ENCODE results near the gene MKRN2OS. TPM values are rescaled to one million over a fixed set of nuclear protein-coding genes. Genes with fewer than 3 reads are reported as not detected.
"Not testable (repeated sequence)": the region's sequence is repeated elsewhere in the genome, so short reads cannot be mapped to it uniquely, and the experiment has no call there.

MKRN2OS gene
- total and polyA plus RNA-seq, 2 donors (not counting 3 experiments of a cell fraction or from before 2014, with no cell fraction given), result not detected

- Histone ChIP-seq H3K4me3 (replicated peaks in 1 of 3; ENCODE audit: insufficient read depth in 1 of 3, low read depth in 1 of 3, low read length in 3 of 3) (no peak overlapping the region), H3K9me1 (replicated peaks; ENCODE audit: control insufficient read depth, extremely low read depth, insufficient read depth, low read length) (no peaks in the 10 kb centered on the region), H3K9me3 (replicated peaks; ENCODE audit: control insufficient read depth, insufficient read depth, low read length) (no peaks in the 10 kb centered on the region), H3K4me2 (ENCODE audit: insufficient read depth, low read length) (no peak overlapping the region), H3K27me3 (ENCODE audit: control insufficient read depth in 2 of 2, insufficient read depth in 2 of 2, low read length in 2 of 2) (no peaks in the 10 kb centered on the region), H4K20me1 (replicated peaks; ENCODE audit: control insufficient read depth, extremely low read depth, insufficient read depth, low read length) (no peaks in the 10 kb centered on the region), H3K79me2 (ENCODE audit: control insufficient read depth, insufficient read depth, low read length) (no peaks in the 10 kb centered on the region), H3K4me1 (ENCODE audit: control insufficient read depth, extremely low read depth, insufficient read depth, low read length) (no peaks in the 10 kb centered on the region), H2AFZ (ENCODE audit: low read depth, low read length) (no peak overlapping the region), H3K36me3 (ENCODE audit: control insufficient read depth in 2 of 2, extremely low read depth in 1 of 2, insufficient read depth in 2 of 2, low read length in 2 of 2) (no peaks in the 10 kb centered on the region), H3K9ac (replicated peaks; ENCODE audit: extremely low read depth, insufficient read depth, low read length) (no peak overlapping the region), H3K27ac (ENCODE audit: insufficient read depth, low read depth, low read length) (no peak overlapping the region)
- TF ChIP-seq EZH2 (IDR thresholded peaks at IDR 0.05; ENCODE audit: borderline replicate concordance, low read depth, low read length, severe bottlenecking), result no peak
- TF ChIP-seq GATA2 (IDR thresholded peaks at IDR 0.05; ENCODE audit: insufficient read depth, insufficient read length, low read depth, low read length), result no peak
- TF ChIP-seq JUN (IDR thresholded peaks at IDR 0.05; ENCODE audit: borderline replicate concordance, insufficient read depth, insufficient read length, low read depth), result no peak
- TF ChIP-seq POLR2AphosphoS5 (IDR thresholded peaks at IDR 0.05; ENCODE audit: insufficient read depth, low read depth, low read length), result no peak
- TF ChIP-seq FOS (IDR thresholded peaks at IDR 0.05; ENCODE audit: borderline replicate concordance, insufficient read depth, low read length), result no peak
- no peak for TF ChIP-seq POLR2A (IDR thresholded peaks at IDR 0.05; ENCODE audit: low read depth, low read length)
- TF ChIP-seq MYC (IDR thresholded peaks at IDR 0.05; ENCODE audit: low read depth, low read length), result no peak
- TF ChIP-seq MAX (IDR thresholded peaks at IDR 0.05; ENCODE audit: insufficient read depth, insufficient read length), result no peak
- TF ChIP-seq CTCF (IDR thresholded peaks at IDR 0.05; ENCODE audit: extremely low read depth in 1 of 2, insufficient read depth in 1 of 2, low read depth in 1 of 2, low read length in 2 of 2), result no peak
- ChIA-PET CTCF (interaction anchor here (0.8 to 1.2 kb wide), 2 partner anchors 15 to 49 kb away, joined by 3 to 5 read pairs; no protein-coding TSS in a partner anchor), POLR2A (interaction anchor here (1.0 kb wide), 1 partner anchor 9 kb away, joined by 3 read pairs; no protein-coding TSS in a partner anchor)
- no TSS peak for BruUV-seq (replicated peaks)
- intact Hi-C loops (cut with micrococcal nuclease) (no loop called here), dilution Hi-C loops (cut with MboI; ENCODE audit: extremely low pct_ligation_motif_present, low sequenced_read_pairs) (no loop called here)
- DNase-seq (ENCODE audit: low read depth, low spot score), result no peak
- FAIRE-seq, result no peak
These were observed 437 bp downstream of the MKRN2OS start for GRCh38 chr3:12544652-12545472.

- dilution Hi-C loops (cut with MboI; ENCODE audit: extremely low pct_ligation_motif_present, low sequenced_read_pairs); H3K36me3 ChIP-seq (ENCODE audit: control insufficient read depth in 2 of 2, extremely low read depth in 1 of 2, insufficient read depth in 2 of 2, low read length in 2 of 2); H3K9me3 ChIP-seq (replicated peaks; ENCODE audit: control insufficient read depth, insufficient read depth, low read length); H3K9ac ChIP-seq (replicated peaks; ENCODE audit: extremely low read depth, insufficient read depth, low read length); H3K27ac ChIP-seq (ENCODE audit: insufficient read depth, low read depth, low read length); H2AFZ ChIP-seq (ENCODE audit: low read depth, low read length); POLR2A ChIA-PET; intact Hi-C loops (cut with micrococcal nuclease); H3K4me1 ChIP-seq (ENCODE audit: control insufficient read depth, extremely low read depth, insufficient read depth, low read length); H3K27me3 ChIP-seq (ENCODE audit: control insufficient read depth in 2 of 2, insufficient read depth in 2 of 2, low read length in 2 of 2); FAIRE-seq; H4K20me1 ChIP-seq (replicated peaks; ENCODE audit: control insufficient read depth, extremely low read depth, insufficient read depth, low read length); H3K4me2 ChIP-seq (ENCODE audit: insufficient read depth, low read length); BruUV-seq (replicated peaks); H3K4me3 ChIP-seq (replicated peaks in 1 of 3; ENCODE audit: insufficient read depth in 1 of 3, low read depth in 1 of 3, low read length in 3 of 3); DNase-seq (ENCODE audit: low read depth, low spot score); H3K9me1 ChIP-seq (replicated peaks; ENCODE audit: control insufficient read depth, extremely low read depth, insufficient read depth, low read length); H3K79me2 ChIP-seq (ENCODE audit: control insufficient read depth, insufficient read depth, low read length): not testable (repeated sequence)
- CTCF ChIA-PET, result interaction anchor here (1.1 kb wide), 1 partner anchor 10 kb away, joined by 3 read pairs; no protein-coding TSS in a partner anchor
These were observed 1.8 kb downstream of the MKRN2OS start for GRCh38 chr3:12543497-12543896.

Measured in endothelial cell of umbilical vein (primary cell).